GM10248 (cell line): ENCODE measurements around the gene CEP57L1.

Source experiments
- CTCF ChIA-PET: fragments of 300-600 bp; sonication (Branson Sonifier 250); formaldehyde crosslinking; extraction: SDS; loops from one replicate; lab custom pipeline; 2021; ENCODE audit warnings: antibody characterized with exemption; lab: Yijun Ruan, JAX
- POLR2A ChIA-PET: fragments of 350-650 bp; sonication (Branson Sonifier 250); formaldehyde crosslinking; extraction: SDS; loops from one replicate; lab custom pipeline; 2020; ENCODE audit warnings: antibody characterized with exemption; lab: Yijun Ruan, JAX
- DNase-seq: peaks from one replicate; pipeline ENCODE4 v3.0.0; 2012; ENCODE audit errors: extremely low spot score
- CTCF ChIP-seq: IDR thresholded peaks from 2 replicates; pipeline ENCODE4 v1.5.1; 2012; ENCODE audit warnings: mild to moderate bottlenecking, low read depth; ENCODE audit errors: extremely low read depth, missing control alignments, control extremely low read depth

The CEP57L1 gene

GRCh38 chr6:109095036-109095834, at the start of gene CEP57L1:
CEP57L1 (plus strand) TSS chr6:109095507; CDS start chr6:109145222, 49,715 bp downstream.
- POLR2A ChIA-PET = interaction anchor here (0.7 to 1.3 kb wide), 4 partner anchors 22 to 536 kb away, joined by 3 to 5 read pairs (median 4); no protein-coding TSS in a partner anchor
- TF ChIP-seq CTCF = peak; percentile 20
- DNase-seq = peak; percentile 85
- CTCF ChIA-PET = interaction anchor here (1.0 to 4.8 kb wide), 6 partner anchors 10 to 944 kb away, joined by 4 to 20 read pairs (median 5); no protein-coding TSS in a partner anchor

GRCh38 chr6:109048176-109048575, 47.1 kb upstream of the CEP57L1 start:
- no peak for TF ChIP-seq CTCF
- ChIA-PET POLR2A (no interaction called here), CTCF (no interaction called here)
- no peak for DNase-seq

GRCh38 chr6:109048670-109049415, 46.5 kb upstream of the CEP57L1 start:
- TF ChIP-seq CTCF = no peak
- no peak for DNase-seq
- CTCF ChIA-PET = interaction anchor here (1.2 kb wide), 1 partner anchor 11 kb away, joined by 6 read pairs; no protein-coding TSS in a partner anchor
- POLR2A ChIA-PET = no interaction called here

- CTCF ChIA-PET = interaction anchor here (1.2 to 1.4 kb wide), 2 partner anchors 12 to 262 kb away, joined by 3 to 6 read pairs; no protein-coding TSS in a partner anchor
- DNase-seq = no peak
- POLR2A ChIA-PET = no interaction called here
- TF ChIP-seq CTCF = no peak
Observed at GRCh38 chr6:109050012-109050411, 45.3 kb upstream of the CEP57L1 start.

- TF ChIP-seq CTCF = no peak
- ChIA-PET POLR2A (no interaction called here), CTCF (interaction anchor here (1.4 kb wide), 1 partner anchor 263 kb away, joined by 3 read pairs; no protein-coding TSS in a partner anchor)
- no peak for DNase-seq
Observed at GRCh38 chr6:109050447-109051102, 44.7 kb upstream of the CEP57L1 start.
